SHP77 treated with DMSO at 0.1 percent for 48 hours (cell line): ENCODE measurements around the gene CD72.
"Not testable (repeated sequence)": the region's sequence is repeated elsewhere in the genome, so short reads cannot be mapped to it uniquely, and the experiment has no call there.

Experiments used
- DNase-seq: peaks from one replicate; lab custom pipeline; 2025; lab: John Stamatoyannopoulos, UW

CD72 gene

GRCh38 chr9:35616681-35617459, 1.3 kb downstream of the CD72 start:
- no peak for DNase-seq

- DNase-seq, result no peak
These were observed 2.1 kb downstream of the CD72 start for GRCh38 chr9:35615981-35616680.

- DNase-seq, result no peak
These were observed 5.4 kb downstream of the CD72 start for GRCh38 chr9:35612843-35613242.

GRCh38 chr9:35612066-35612465, 6.1 kb downstream of the CD72 start:
- DNase-seq, result not testable (repeated sequence)

- DNase-seq, result no peak
These were observed 6.9 kb downstream of the CD72 start for GRCh38 chr9:35611230-35611797.

GRCh38 chr9:35609820-35610163, 8.4 kb downstream of the CD72 start:
- no peak for DNase-seq

- no peak for DNase-seq
These were observed 9.0 kb downstream of the CD72 start for GRCh38 chr9:35609001-35609819.

- DNase-seq, result no peak
These were observed 10.0 kb downstream of the CD72 start for GRCh38 chr9:35608221-35608620.

GRCh38 chr9:35606726-35607125, 11.5 kb downstream of the CD72 start:
- no peak for DNase-seq

- DNase-seq, result no peak
These were observed 12.1 kb downstream of the CD72 start for GRCh38 chr9:35606138-35606504.

- no peak for DNase-seq
These were observed 12.7 kb downstream of the CD72 start for GRCh38 chr9:35605351-35606137.

- no peak for DNase-seq
These were observed 13.4 kb downstream of the CD72 start, which contains the start of gene TESK1 for GRCh38 chr9:35604578-35605350. Gene TESK1 (plus strand): TSS chr9:35605262. CDS start chr9:35605620, 358 bp downstream.

- DNase-seq, result peak; percentile 80
These were observed 14.1 kb downstream of the CD72 start for GRCh38 chr9:35603986-35604577.

- DNase-seq, result no peak
These were observed 14.7 kb downstream of the CD72 start for GRCh38 chr9:35603506-35603985.

GRCh38 chr9:35599763-35600604, 18.2 kb downstream of the CD72 start:
- DNase-seq, result no peak

GRCh38 chr9:35598866-35599590, 19.2 kb downstream of the CD72 start:
- no peak for DNase-seq

- DNase-seq, result not testable (repeated sequence)
These were observed 21.3 kb downstream of the CD72 start for GRCh38 chr9:35596907-35597306.

GRCh38 chr9:35594471-35594870, 23.7 kb downstream of the CD72 start:
- no peak for DNase-seq

GRCh38 chr9:35593581-35593980, 24.6 kb downstream of the CD72 start:
- DNase-seq, result no peak
